Dermis microvascular lymphatic vessel endothelial cell (primary cell): ENCODE results near the gene ST6GALNAC2. TPM values are rescaled to one million over a fixed set of nuclear protein-coding genes. Genes with fewer than 3 reads are reported as not detected.
"Not testable (repeated sequence)": the region's sequence is repeated elsewhere in the genome, so short reads cannot be mapped to it uniquely, and the experiment has no call there.

Experiments
- DNase-seq, 2 donors: peaks; one replicate each; pipeline versions ENCODE4 v3.0.0 to v3.0.0-alpha.2; 2010; ENCODE audit warnings: low read depth in 2 of 2
- total RNA-seq: library from RNA; depleted of rRNA; stranded (reverse); fragments of >200 nt; gene quantifications from 2 replicates; pipeline ENCODE4 v1.2.1, GENCODE V29; 2014

The ST6GALNAC2 gene
- 0.13 and 0.25 TPM in 2 replicates for total RNA-seq

GRCh38 chr17:76585649-76586593, at the start of gene ST6GALNAC2:
ST6GALNAC2 (minus strand) TSS chr17:76585860; CDS start chr17:76585808, 52 bp downstream.
- peak in 1 of 2 donors; percentile 64 for DNase-seq

DNA sequence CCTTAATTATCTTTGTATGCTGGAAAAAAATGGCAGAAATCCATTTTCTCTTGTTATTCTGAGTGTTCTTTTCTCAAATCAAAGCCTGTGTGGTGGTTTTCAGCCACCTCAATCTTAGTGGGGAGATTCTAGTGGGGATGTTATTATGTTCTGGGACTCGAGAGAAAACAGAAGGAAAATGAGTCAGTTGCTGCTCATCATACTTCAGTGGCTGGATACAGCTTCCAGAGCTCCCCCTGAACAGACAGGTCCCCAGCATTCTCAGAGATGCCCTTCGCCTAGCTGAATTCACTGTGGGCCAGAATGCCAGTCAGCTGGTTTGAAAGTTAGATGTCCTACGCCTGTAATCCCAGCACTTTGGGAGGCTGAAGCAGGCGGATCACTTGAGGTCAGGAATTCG, 49.4 kb upstream of the ST6GALNAC2 start:
- DNase-seq = no peak

DNA sequence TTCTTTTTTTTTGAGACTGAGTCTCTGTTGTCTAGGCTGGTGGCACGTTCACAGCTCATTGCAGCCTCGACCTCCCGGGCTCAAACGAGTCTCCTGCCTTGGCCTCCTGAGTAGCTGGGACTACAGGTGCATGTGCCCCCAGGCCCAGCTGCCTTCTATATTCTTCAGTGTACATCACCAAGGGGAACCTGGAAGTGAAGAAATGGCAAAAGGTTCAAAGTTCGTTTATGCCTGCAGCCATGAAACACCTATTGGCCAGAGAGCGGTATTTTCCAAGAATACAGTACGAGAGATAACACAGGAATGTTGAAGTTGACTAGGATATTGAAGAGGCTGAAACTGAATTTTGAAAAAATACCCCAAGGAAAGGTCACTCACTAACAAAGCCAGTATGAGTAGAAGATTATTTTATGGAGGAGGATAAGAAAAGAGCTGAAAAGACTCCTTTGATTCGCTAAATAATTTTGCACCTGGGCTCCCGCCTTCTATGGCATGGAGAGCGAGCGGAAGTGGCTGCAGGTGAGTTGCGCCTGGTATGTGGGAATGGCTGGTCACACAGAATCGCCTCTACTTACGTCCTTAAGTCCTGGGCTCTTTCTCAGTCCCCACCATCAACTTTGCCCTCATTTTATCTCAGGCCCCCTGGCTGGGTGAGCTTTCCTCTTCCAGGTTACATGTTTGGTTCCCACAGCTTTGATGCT, 48.1 kb upstream of the ST6GALNAC2 start:
- no peak for DNase-seq

GRCh38 chr17:76631821-76632565, 46.3 kb upstream of the ST6GALNAC2 start:
- no peak for DNase-seq

DNA sequence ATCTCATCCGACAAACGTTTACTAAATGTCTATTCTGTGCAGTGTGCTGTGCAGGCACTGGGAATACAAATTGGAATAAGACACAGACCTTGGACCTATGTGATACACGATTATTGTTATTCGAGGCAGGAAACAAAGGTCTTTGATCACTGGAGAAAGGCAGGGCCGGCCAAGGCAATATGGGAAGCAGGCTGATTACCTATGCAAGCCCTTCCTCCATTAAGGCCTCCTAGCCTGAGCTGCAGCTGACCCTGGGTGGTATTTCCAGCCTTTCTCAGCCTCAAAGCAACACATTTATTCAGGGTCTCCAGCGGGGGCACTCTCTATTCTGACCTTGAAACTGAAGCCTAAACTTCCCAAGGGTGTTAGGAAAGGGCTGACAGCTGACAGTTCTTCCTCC, 44.5 kb upstream of the ST6GALNAC2 start:
- DNase-seq = no peak

DNA sequence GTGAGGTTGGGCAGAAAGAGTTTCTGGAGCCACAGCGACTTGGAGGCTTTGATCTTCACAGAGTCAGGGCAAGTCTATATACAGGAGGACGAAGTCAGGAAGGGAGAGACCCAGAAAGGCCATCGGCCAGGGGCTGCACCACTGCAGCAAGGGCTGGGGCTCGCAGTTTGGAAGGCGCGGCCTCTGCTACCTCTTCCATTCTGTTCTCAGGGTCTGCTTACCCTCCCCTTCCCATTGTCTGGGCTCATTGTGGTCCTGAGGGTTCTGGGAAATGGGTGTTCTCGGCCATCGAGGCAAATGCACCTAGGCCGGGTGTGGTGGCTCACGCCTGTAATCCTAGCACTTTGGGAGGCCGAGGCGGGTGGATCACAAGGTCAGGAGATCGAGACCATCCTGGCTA, 41.9 kb upstream of the ST6GALNAC2 start:
- no peak for DNase-seq

- no peak for DNase-seq
These were observed 40.8 kb upstream of the ST6GALNAC2 start for GRCh38 chr17:76626442-76626841.

DNA sequence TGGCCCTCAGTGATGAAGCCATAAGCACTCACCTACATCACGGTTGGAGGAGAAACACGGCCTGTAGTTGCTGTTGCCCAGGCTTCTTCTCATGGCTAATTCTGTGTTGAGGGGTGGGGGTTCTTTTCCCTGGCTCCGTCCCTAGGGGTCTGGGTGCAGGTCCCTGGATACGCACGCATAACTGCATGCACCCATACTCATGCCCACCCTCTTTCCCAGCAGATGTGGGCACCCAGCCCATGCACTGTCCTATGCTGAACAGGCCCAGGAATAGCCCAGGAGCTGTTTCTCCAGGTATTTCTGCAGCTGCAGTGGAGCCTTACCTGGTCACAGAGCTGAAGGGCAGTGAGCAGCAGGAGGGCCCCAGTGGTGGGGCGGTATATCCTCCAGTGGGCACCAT, 39.8 kb upstream of the ST6GALNAC2 start:
- DNase-seq = no peak

- peak; percentile 21 to 68 for DNase-seq
These were observed 37.8 kb upstream of the ST6GALNAC2 start for GRCh38 chr17:76623271-76624146.

DNA sequence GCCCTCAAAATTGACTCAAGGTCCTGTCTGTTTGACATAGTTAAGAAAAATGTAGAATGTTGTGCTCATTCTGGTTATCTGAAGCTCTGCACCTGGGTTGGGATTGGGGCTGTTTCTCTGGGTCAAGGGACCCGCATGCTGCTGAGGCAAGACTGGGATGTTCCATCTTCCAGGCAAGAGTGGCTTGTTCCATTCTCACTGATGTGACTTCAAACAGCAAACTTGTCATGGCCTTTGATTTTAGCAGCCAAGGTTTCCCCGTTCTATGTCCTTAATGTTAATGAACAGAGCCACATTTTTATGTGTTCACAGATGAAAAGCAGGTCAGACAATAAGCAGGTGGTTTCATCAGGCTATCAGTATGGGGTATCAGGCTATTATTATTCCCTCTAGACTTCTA, 32.2 kb upstream of the ST6GALNAC2 start:
- DNase-seq = no peak

DNA sequence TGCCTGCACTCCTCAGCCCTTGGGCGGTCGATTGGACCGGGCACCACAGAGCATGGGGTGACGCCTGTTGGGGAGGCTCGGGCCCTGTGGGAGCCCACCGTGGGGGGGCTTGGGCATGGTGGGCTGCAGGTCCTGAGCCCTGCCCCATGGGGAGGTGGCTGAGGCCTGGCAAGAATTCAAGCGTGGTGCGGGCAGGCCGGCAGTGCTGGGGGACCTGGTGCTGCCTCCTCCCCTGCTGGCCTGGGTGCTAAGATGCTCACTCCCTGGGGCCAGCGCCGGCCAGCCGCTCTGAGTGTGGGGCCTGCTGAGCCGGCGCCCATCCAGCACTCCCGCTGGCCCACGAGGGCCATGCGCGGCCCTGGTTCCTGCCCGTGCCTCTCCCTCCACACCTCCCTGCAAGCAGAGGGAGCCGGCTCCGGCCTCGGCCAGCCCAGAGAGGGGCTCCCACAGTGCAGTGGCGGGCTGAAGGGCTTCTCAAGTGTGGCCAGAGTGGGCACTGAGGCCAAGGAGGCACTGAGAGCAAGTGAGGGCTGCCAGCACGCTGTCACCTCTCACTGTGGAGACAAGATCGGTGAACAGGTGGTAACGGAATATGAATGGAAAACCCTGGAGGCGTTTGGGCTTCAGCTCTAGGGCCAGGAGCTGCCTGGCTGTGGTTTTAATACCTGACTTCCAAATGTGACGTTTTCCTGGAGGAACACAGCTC, 29.4 kb upstream of the ST6GALNAC2 start:
- DNase-seq = no peak

DNA sequence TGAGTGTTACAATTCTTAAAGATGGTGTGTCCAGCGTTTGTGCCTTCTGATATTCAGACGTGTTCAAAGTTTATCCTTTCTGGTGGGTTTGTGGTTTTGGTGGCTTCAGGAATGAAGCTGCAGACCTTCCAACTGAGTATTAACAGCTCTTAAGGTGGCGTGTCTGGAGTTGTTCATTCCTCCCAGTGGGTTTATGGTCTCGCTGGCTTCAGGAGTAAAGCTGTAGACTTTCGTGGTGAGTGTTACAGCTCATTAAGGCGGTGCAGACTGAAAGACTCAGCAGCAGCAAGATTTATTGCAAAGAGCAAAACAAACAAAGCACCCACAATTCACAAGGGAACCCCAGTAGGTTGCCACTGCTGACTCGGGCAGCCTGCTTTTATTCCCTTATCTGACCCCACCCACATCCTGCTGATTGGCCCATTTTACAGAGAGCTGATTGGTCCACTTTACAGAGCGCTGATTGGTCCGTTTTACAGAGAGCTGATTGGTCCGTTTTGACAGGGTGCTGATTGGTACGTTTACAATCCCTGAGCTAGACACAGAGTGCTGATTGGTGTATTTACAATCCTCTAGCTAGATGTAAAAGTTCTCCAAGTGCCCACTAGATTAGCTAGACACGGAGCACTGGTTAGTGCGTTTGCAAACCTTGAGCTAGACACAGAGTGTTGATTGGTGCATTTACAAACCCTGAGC, 28.6 kb upstream of the ST6GALNAC2 start:
- DNase-seq = not testable (repeated sequence)

DNA sequence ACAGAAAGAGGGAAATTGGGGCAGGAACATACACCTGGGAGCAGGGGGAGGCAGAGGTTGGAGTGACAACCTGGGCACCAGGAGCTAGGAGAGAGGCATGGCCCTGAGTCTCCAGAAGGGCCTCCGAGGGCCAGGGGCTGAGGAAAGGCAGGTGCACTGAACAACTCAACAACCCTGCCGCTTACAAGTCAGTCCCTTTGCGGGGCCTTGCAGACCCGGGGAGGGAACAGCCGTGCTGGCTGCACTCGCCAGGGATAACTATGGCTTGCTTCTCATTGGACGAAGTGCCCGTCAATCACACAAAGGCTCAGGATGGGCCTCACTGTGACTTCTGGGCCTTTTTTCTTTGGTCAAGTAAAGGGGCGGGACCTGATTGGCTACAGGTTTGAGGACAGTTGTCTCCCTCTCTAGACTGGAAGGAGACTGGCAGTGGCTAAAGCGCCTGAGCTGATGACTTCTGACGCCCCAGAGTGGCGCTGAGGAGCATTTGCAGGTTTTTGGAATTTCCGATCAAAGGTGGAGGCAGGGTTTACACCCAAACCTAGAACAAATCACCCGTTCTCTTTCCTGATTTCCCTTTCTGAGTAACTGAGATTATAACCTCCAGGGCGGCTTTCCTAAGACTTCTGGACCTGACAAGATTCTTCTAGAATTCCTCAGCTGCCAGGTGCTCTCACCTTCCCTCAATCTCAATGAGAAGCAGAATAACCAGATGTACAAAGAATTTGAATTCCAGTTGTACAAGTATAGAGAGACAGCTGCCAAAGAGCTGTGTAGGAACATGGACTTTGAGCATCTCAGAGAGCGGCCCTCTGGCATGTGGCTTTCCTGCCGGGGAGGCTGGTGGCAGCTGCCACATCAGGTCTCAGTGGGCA, 27.6 kb upstream of the ST6GALNAC2 start:
- DNase-seq = no peak

GRCh38 chr17:76612465-76612864, 26.8 kb upstream of the ST6GALNAC2 start:
- DNase-seq = no peak

DNA sequence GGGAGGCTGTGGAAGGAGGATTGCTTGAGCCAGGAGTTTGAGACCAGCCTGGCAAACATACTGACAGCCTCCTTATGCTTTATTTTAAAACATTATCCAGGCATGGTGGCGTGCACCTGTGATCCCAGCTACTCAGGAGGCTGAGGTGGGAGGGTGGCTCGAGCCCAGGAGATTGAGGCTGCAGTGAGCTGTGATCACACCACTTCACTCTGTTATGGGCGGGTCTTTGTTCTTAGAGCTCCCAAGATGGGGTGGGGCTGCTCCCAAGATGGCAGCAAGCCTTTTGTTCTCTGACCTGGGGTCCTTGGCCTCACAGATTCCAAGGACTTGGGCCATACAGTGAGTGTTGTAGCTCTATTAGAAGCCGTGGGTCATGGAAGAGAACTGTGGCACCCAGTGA, 26.1 kb upstream of the ST6GALNAC2 start:
- no peak for DNase-seq

- DNase-seq = not testable (repeated sequence)
These were observed 25.6 kb upstream of the ST6GALNAC2 start for GRCh38 chr17:76611080-76611749.

GRCh38 chr17:76606685-76607084, 21.0 kb upstream of the ST6GALNAC2 start:
- not testable (repeated sequence) for DNase-seq

GRCh38 chr17:76601065-76601464, 15.4 kb upstream of the ST6GALNAC2 start:
- DNase-seq = no peak
